ENCODE measurements around the gene ELP4. TPM values are rescaled to one million over a fixed set of nuclear protein-coding genes. Genes with fewer than 3 reads are reported as not detected.

The ELP4 gene
- total and polyA plus RNA-seq, 2 experiments from 2014 or later, result 16.2 to 20.1 TPM

- Histone ChIP-seq H4K20me1 (ENCODE audit: insufficient read depth) (no peaks in the 10 kb centered on the region), H3K9me2 (ENCODE audit: insufficient read depth) (no peaks in the 10 kb centered on the region), H3K4me1 (ENCODE audit: insufficient read depth) (peaks cover 15% of the 10 kb centered on the region), H3K9me3 (ENCODE audit: low read depth) (no peaks in the 10 kb centered on the region), H3K36me3 (ENCODE audit: low read depth) (no peaks in the 10 kb centered on the region), H3K27me3 (replicated peaks; ENCODE audit: insufficient read depth) (peaks cover 89% of the 10 kb centered on the region), H3F3A (ENCODE audit: insufficient read depth) (no peaks in the 10 kb centered on the region), H2AFZ (no peak overlapping the region), H3K4me2 (ENCODE audit: unreplicated experiment) (peak overlapping the region; percentile 27), H3K79me2 (ENCODE audit: insufficient read depth) (no peaks in the 10 kb centered on the region), H3K9ac (no peak overlapping the region), H3K27ac (no peak overlapping the region), H3K4me3 (peak overlapping the region; percentile 53)
- in situ Hi-C loops (cut with MboI), result no loop called here
- peak; percentile 50 for DNase-seq
- TF ChIP-seq EZH2phosphoT487 (IDR thresholded peaks at IDR 0.05; ENCODE audit: insufficient read depth, low read depth) (no peak), EZH2 (IDR thresholded peaks at IDR 0.05; ENCODE audit: insufficient read depth, poor library complexity, severe bottlenecking) (no peak)
- WGBS, 2 experiments (ENCODE audit: low coverage in 1 of 2, low lambda C conversion rate in 2 of 2, missing lambda C conversion rate in 2 of 2), result 14 to 16% methylated on average over 61 of the region's 63 CpGs
These were observed 303.1 kb downstream of the ELP4 start for GRCh38 chr11:31812383-31813381.

DNA sequence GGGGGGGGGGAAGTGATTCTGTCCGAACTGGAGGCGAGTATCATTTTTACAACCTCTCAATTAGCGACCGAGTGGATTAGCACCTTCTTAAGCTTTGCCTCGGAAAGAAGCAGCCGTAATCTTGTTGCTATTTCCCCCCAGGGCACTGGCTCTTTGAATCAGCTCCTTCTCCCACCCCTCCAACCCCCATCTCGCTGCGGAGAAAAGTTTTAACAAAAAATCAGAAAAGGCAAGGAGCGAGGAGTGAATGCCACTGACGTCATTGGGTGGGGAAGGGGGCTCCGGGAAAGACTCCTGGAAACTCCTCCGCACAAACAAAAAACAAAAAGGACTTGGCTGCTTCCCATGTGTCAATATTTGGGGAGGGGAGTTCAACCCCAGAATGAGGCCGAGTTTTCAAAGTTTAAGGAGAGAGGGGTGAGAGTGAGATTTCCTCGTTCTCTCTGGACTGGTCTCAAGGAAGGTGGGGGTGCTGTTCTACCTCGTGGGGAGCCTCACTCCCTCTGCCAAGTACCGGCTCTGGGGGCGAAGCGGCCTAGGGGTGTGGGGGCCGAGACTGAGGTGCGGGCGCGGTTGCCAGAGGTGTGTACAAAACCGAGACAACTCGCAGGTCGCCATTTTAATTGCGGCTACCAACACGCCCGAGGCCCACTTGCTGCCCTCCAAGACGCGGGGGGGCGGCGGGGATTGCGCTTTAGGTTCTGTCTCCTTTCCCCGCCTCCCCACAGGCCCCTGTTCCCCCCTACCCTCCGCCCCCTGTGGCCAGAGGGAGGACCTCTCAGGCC is 304.0 kb downstream of the ELP4 start:
- peaks cover 89% of the 10 kb centered on the region for H3K27me3 ChIP-seq (replicated peaks; ENCODE audit: insufficient read depth)

GRCh38 chr11:31814176-31814868 is 304.8 kb downstream of the ELP4 start:
- H3K27ac ChIP-seq, result no peak overlapping the region
- no peaks in the 10 kb centered on the region for H3K79me2 ChIP-seq (ENCODE audit: insufficient read depth)
- H3K4me1 ChIP-seq (ENCODE audit: insufficient read depth), result peaks cover 15% of the 10 kb centered on the region
- DNase-seq, result no peak
- no peaks in the 10 kb centered on the region for H3K36me3 ChIP-seq (ENCODE audit: low read depth)
- H3K9ac ChIP-seq, result no peak overlapping the region
- no peak overlapping the region for H3K4me2 ChIP-seq (ENCODE audit: unreplicated experiment)
- in situ Hi-C loops (cut with MboI), result no loop called here
- TF ChIP-seq EZH2 (IDR thresholded peaks at IDR 0.05; ENCODE audit: insufficient read depth, poor library complexity, severe bottlenecking), result peak; percentile 91
- TF ChIP-seq EZH2phosphoT487 (IDR thresholded peaks at IDR 0.05; ENCODE audit: insufficient read depth, low read depth), result no peak
- 3 to 8% methylated on average over 35 to 37 of the region's 38 CpGs for WGBS, 2 experiments (ENCODE audit: low coverage in 1 of 2, low lambda C conversion rate in 2 of 2, missing lambda C conversion rate in 2 of 2)
- no peaks in the 10 kb centered on the region for H4K20me1 ChIP-seq (ENCODE audit: insufficient read depth)
- peaks cover 89% of the 10 kb centered on the region for H3K27me3 ChIP-seq (replicated peaks; ENCODE audit: insufficient read depth)
- H3K4me3 ChIP-seq, result no peak overlapping the region
- no peak overlapping the region for H2AFZ ChIP-seq
- no peaks in the 10 kb centered on the region for H3K9me3 ChIP-seq (ENCODE audit: low read depth)
- no peaks in the 10 kb centered on the region for H3K9me2 ChIP-seq (ENCODE audit: insufficient read depth)
- no peaks in the 10 kb centered on the region for H3F3A ChIP-seq (ENCODE audit: insufficient read depth)

More for the DNA sequence above, 304.0 kb downstream of the ELP4 start:
- H3K27ac ChIP-seq, result no peak overlapping the region
- H3F3A ChIP-seq (ENCODE audit: insufficient read depth), result no peaks in the 10 kb centered on the region
- H3K4me2 ChIP-seq (ENCODE audit: unreplicated experiment), result no peak overlapping the region
- H4K20me1 ChIP-seq (ENCODE audit: insufficient read depth), result no peaks in the 10 kb centered on the region
- no peak overlapping the region for H2AFZ ChIP-seq
- no peaks in the 10 kb centered on the region for H3K79me2 ChIP-seq (ENCODE audit: insufficient read depth)
- H3K9me2 ChIP-seq (ENCODE audit: insufficient read depth), result no peaks in the 10 kb centered on the region
- in situ Hi-C loops (cut with MboI), result no loop called here
- TF ChIP-seq EZH2 (IDR thresholded peaks at IDR 0.05; ENCODE audit: insufficient read depth, poor library complexity, severe bottlenecking) (peak; percentile 91), EZH2phosphoT487 (IDR thresholded peaks at IDR 0.05; ENCODE audit: insufficient read depth, low read depth) (peak; percentile 81; the same call in 1 of the 2 replicates)
- H3K9me3 ChIP-seq (ENCODE audit: low read depth), result no peaks in the 10 kb centered on the region
- DNase-seq, result no peak
- H3K4me1 ChIP-seq (ENCODE audit: insufficient read depth), result peaks cover 15% of the 10 kb centered on the region
- WGBS, 2 experiments (ENCODE audit: low coverage in 1 of 2, low lambda C conversion rate in 2 of 2, missing lambda C conversion rate in 2 of 2), result 3 to 6% methylated on average over 25 to 35 of the region's 35 CpGs
- no peaks in the 10 kb centered on the region for H3K36me3 ChIP-seq (ENCODE audit: low read depth)
- H3K4me3 ChIP-seq, result peak overlapping the region; percentile 53; the same call in 1 of the 2 replicates
- H3K9ac ChIP-seq, result no peak overlapping the region

Data from GM23248 (cell line).